Endometrial microvascular endothelial cells (primary cell): Measurements from ENCODE around the gene FOXE1. TPM values are rescaled to one million over a fixed set of nuclear protein-coding genes. Genes with fewer than 3 reads are reported as not detected.

Experiments used
- in situ Hi-C: cut with HindIII; loops from 2 replicates; pipeline ENCODE4 v1.10.0; 2017; ENCODE audit warnings: low sequenced_read_pairs, low pct_unique_long_range_greater_than_20kb; ENCODE audit errors: inconsistent ontology term
- total RNA-seq: library from RNA; depleted of rRNA; stranded (reverse); fragments of >200 nt; gene quantifications from one replicate; pipeline ENCODE4 v1.2.3, GENCODE V29; 2015; ENCODE audit errors: inconsistent ontology term

FOXE1 gene
- not detected for total RNA-seq

DNA sequence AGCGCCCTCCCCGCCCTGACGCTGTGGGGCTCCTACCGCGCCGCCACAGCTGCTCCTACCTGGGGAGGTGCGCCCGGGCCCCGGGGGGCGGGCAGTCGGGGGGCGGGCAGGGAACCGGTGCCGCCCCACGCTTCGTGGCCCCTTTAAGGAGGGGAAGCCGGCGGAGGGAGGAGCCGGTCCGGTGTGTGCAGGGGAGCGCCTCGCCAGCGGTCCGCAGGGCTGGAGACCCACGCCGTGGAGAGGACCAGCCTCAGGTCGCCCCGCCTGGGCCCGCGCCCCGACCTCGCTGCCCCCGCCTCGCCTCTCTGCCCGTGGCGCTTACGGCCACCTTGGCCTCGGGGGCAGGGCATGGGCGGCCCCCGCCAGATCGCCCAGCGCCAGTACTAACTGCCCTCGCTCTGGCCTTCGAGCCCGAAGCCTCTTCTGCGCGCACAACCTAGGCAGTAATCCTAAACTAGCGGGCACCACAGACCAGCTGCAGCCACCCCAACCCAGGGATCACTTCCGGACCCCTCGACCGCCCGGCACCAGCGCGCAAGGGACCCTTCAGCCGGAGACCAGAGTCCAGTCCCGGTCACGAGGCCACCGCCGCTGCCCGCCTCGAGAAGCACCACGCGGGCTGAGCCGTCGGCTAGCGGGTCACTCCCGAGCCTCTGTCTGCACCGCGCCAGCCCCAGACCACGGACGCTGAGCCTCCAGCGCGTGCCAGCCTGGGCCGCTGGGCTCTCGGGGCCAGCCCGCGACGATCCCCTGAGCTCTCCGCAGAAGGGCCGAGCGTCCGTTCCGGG, at the start of gene FOXE1:
Gene FOXE1, plus strand, starts transcription at position 171 of the 788 bp plus-strand sequence. CDS start 689 bp downstream, outside the sequence.
- in situ Hi-C loops, result no loop called here

DNA sequence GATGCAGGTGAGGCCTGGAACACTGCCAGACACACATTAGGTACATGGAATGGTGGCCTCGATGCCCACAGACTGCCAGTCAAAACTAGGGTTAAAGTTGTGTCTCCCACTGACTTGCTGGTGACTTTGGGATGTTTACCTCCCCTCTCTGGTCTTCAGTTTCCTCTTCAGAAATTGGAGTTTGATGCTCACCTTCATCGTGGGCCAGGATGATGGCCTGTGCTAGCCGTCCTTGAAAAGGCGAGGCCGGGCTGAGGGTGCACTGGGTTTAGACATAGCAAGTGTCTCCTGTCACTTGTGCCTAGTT, 49.0 kb upstream of the FOXE1 start:
- in situ Hi-C loops, result no loop called here

DNA sequence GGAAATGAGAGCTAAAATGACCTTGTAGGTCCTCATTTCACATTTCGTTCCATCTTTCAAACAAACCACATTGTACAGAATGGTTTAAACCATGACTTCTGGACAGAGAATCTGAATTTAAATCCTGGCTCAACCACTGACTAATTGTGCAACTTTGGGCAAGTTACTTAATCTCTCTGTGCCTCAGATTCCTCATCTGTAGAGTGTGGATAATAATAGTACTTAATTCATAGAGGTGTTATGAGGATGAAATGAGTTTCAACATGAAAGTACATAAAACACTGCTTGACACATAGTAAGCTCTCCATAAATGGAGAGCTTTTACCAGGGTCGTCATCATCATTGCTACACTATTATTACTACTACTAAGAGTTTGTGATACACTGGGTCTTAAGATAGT, 46.3 kb upstream of the FOXE1 start:
- in situ Hi-C loops, result no loop called here

DNA sequence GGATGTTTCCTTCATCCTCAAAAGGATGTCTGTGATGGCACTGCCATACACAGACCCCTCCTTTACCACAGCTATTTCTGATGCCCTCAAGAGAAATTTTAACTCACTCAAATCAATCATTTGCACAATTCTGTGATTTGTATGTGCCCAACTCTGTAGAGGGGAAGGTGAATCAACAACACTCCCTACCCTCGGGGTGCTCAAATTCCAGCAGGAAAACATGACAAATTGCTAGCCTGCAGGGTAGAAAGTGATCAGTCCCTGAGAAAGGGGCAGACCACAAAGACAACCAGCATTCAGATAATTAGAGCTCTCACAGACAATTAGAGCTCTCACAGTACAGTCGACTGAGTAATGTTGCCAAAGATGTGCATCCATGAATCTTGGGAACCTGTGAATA, 45.3 kb upstream of the FOXE1 start:
- in situ Hi-C loops, result no loop called here

DNA sequence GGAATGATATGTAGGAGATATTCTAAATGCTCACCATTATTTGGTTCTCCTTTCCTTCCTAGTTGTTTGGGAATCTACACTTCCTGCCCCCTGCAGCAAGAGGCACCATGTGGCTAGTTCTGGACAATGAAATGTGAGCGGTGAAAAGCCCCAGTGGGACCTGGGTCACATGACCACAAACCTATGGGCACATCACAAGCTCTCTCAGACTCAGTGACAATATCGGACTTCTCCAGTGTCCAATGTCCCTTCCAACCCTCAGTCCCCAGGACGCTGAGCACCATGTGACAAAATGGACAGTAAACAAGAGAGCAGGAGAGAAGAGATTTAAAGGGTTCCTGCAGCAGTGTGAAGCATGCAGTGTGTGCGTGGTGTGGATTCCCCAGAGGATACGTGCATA, 44.6 kb upstream of the FOXE1 start:
- in situ Hi-C loops, result no loop called here

DNA sequence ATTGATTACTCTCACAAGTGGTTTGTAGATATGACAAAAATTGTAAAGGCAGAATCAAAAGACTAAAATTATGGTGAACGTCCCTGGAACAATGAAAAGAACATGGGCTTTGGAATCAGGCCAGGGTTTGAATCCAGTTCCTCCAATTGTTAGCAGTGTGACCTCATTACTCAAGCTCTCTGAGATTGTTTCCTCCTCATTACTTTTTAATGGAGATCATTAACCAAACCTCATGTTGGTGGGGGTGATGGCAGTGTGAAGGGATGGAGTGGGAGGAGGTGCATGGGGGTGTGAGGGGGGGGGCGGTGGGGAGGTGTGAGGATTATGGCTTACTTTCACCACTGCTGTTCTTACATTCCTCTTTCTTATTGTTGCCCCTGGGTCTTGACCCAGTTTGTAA, 44.1 kb upstream of the FOXE1 start:
- in situ Hi-C loops, result no loop called here

DNA sequence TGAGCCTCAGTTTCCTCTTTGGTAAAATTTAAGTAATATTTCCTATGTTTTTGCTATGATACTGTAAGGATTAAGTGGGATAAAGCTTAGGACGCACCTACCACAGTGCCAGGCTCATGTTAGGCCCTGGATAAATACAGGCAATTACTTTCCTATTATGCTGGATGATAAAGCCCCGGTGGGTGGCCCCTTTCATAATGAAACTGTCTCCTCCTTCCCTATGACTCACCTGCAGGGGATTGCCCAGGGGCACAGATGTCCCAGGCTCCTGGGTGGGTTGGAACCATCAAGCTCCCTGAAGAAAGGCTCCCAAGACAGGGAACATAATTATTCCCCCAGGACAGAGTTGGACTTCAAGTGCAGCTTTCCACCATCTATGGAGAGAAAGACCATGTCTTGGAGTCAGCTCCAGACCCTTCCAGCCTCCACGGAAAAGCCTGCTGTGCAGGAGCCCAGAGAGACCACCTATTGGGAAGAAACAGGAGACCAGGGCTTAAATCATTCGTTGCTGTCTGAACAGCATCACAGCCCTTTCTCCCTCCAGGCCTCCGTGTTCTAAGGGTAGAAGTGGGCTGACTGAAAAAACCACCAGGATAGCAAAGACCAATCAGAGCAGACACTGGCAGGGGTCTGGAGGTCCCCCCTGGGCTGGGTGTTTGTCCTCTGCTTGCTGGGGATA, 43.2 kb upstream of the FOXE1 start:
- in situ Hi-C loops, result no loop called here

DNA sequence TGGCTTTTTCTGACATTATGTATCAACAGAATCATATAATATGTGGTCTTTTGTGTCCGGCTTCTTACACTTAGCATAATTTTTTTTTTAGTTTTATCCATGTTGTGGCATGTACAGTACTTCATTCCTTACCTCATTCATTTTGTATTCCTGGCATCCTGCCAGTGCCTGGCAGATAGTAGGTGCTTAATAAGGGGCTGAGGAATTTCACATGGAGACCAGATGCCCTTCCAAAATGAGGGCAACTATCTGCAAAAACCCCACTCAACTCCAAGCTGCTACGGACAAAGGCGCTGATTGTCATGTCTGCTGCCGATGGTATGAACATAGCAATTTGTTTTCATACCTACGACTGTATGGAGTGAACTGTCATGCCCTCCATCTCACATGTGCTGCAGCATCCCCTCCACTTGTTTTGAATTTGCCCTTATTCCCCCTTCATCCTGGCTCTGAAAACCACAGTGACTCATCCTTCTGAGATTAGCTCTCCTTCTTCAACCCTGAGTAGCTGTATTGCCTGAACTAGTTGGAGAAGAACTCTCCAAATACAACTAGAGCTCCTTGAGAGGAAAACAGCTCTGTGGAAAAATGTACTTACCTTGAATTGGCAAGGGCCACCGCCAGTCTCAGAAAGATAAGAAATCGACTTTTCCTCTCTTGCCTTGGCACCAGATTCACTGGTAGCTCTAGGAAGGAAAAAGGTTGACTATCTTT, 41.3 kb upstream of the FOXE1 start:
- in situ Hi-C loops, result no loop called here

DNA sequence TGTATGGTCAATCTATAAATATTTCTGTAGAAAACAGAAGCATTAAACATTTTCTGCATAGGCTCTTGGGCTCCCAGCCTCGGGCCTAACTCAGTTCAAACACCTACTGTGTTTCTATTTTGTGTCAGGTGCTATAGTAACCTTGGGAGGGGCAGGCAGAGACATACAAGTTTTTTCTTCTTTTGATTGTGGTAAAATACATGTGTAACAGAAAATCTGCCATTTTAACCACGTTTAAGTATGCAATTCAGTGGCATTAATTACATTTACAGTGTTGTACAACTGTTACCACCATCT, 40.8 kb upstream of the FOXE1 start:
- in situ Hi-C loops, result no loop called here

DNA sequence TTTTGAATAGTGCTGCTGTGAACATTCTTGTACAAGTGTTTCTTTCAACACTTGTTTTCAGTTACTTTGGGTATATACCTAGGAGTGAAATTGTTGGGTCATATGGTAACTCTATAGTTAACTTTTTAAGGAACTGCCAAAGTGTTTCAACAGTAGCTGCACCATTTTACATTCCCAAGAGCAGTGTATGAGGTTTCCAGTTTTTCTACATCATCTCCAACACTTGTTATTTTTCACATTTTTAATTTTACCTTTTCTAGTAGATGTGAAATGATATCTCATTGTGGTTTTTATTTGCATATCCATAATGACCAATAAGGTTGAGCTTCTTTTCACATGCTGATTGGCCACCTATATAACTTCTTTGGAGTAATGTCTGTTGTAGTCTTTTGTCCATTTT, 40.0 kb upstream of the FOXE1 start:
- in situ Hi-C loops, result no loop called here

DNA sequence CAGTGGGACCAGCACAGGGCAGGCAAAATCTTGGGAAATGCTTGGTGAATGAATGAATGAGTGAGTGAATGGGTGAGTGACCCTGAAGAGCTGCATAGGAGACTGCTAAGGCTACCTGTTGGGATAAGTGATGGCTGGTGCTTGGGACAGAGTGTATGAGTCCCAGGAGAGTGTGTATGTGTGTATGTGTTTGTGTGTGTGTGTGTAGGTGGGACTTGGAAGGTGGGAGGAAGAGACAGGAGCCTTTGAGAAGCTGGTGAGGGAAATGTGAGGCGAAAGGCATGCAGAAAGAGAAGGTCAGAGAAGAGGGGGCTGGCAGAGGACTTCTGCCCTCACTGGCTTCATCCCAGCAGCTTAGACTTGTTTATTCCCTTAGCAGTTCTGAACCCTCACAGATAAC, 33.3 kb upstream of the FOXE1 start:
- in situ Hi-C loops, result no loop called here

DNA sequence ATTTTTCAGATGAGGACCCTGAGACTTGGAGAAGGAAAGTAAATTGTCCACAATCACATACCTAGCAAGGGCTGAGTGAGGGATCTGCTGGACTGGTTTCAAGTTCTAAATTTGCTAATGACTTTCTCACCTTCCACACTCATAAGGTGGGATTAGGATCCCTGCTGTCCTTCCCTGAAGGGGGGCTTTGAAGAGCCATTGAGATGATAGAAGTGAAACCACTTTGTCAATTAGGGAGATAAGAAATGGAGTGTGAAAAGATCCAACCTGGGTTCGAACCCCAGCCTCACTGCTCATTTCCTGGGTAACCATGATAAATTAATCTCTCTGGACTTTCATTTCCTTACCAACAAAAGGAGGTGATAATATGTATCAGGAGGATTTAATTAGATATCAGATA, 32.7 kb upstream of the FOXE1 start:
- in situ Hi-C loops, result no loop called here

DNA sequence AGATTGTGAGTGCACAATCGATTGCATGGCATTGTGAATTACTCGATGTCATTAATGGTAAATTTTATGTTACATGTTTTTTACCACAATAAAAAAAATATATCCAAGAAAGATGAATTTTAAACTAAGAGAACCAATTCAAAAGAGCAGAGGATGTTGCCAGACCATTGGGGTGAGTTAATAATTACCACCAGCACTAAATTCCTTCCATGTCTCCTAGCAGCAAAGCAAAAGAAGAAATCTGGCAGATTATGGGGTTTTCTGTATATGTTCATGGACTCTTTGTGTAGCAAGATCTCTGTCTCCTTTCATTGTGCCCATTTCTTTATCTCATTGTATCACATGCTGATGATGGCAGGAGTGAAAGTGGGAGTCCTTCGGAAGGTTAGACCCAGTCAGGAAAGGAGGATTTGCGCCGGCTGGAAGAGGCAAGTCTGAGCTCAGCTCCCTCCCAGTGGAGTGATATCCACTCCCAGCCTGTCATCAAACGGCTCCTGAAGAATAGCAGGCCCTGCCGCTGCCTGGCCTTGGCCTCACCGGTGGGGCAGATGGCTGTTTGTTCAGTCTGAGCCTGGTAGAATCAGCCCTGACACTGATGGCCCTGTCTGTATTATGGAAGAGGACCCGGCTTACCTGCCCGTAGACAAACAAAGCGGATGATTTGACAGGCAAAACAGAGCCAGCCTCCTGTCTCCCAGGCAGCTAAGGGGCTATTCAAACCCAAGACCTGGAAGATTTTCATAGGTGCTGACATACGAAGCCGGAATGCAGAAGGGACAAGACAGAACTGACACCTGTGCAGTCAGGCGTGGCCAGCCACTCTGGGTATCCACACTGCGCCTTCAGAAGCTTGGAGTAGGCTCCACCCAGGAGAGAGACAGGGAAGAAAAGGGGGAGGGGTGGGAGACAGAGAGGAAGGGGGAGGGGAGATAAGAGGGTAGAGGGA, 21.9 kb upstream of the FOXE1 start:
- in situ Hi-C loops, result no loop called here

DNA sequence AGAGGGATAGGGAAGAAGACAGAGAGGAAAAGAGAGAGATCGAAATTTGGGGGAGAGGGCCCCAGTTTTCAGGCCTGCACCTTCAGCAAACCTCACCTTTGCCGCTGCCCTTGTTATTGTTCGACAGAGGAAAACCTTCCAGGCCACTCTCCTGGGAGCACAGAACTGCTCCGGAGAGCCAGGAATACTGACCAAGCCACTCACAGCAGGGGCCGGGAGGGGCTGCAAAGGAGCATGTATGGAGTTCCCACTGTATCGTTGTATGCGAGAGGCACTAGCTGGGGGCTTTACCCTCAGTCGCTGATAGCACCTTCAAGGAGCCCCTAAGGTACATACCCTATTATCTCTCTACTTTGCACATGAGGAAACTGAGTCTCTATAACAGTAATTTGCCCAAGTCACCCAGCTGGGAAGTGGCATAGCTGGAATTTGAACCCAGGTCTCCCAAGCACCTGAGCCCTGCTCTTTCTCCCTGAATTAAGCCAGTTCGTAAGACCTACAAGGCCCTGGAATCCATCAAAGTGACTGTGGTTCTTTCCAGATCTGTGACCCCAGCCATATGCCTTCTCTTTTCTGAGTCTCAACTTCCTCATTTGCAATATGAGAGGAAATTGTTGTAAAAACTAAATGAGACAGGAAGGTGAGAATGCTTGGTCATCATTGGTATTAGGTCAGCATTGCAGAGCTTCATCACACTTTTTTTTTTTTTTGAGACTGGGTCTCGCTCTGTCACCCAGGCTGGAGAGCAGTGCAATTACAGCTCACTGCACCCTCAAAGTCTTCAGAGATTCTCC, 21.0 kb upstream of the FOXE1 start:
- in situ Hi-C loops, result no loop called here

DNA sequence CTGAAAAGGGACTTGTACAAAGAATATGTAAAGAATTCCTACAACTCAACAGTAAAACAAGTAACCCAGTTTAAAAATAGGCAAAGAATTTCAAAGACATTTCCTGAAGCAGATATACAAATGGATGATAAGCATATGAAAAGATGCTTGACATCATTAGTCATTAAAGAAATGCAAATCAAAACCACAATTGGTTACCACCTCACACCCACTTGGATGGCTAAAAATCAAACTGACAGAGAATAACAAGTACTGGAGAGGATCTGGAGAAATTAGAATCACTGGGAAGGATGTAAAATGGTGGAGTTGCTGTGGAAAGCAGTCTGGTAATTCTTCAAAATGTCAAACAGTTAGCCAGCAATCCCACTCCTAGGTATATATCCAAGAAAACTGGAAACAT, 12.5 kb upstream of the FOXE1 start:
- in situ Hi-C loops, result no loop called here

DNA sequence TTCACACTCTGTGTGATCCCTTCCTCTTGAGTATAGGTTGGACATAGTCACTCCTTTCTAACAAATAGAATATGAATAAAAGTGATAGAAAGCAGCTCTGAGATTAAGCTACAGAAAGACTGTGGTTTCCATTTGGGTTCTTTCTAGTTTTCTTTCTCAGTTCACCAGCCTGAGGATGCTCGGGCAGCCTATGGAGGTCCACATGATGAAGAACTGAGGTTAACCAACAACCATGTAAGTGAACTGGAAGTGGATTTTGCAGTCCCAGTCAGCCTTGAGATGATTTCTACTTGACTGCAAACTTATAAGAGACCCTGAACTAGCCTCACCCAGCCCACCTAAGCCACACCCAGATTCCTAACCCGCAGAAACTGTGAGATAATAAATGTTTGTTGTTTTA, 10.1 kb upstream of the FOXE1 start:
- in situ Hi-C loops, result no loop called here

DNA sequence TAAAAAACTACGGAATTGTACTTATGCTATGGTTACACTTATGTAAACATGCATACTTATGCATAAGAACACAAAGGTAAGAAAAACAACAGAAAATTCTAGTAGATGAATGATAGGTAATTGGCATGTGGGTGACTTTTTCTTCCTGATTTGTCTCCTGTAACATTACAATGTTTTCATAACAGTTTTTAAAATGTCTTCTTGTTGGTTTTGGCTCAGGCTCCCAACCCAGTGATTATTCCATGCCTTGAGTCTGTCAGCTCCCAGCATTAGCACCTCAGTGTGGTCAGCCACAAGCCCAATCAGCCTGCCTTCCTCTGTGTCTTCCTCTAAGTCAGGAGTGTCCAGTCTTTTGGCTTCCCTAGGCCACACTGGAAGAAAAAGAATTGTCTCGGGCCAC, 7.9 kb upstream of the FOXE1 start:
- in situ Hi-C loops, result no loop called here

DNA sequence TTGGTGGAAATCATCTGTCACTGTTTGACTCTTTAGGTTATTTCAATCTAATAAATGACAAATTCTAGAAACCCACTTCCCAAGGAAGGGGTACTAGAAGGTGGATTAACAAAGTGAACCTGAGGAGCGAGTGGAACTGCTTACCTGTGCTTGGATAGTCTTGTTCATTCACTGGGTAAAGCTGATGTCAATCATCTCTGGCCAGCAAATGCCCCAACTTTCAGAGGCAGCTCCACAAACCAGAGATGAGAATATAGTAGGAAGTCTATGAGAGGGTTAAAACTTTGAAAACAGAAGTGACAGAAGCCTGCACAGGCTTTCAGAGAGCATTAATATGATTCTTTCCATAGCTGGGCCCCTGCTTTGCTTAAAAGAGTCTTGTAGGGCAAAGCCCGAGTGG, 7.3 kb upstream of the FOXE1 start:
- in situ Hi-C loops, result no loop called here

DNA sequence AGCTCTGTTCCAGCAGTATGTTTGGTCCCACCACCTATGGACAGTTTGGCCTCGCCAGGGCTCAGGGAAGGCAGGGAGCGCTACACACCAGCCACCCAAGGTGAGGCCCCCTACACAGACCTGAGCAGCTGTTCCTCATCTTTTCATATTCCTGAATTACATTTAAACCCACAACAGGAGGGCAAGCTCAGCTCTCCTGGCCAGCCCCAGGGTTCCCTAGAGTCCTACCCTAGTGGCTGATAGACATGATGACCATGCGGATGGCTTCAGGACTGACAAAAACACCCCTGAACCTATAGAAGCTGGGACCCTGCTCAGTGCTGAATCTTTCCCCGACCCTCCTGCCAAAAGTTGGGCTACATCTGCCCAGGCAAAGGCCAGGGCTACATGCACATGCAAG, 6.7 kb upstream of the FOXE1 start:
- in situ Hi-C loops, result no loop called here
